HG03460 (cell line): ENCODE measurements around the gene COL15A1.

ENCODE experiments used
- ATAC-seq: cut with Tn5 transposase; IDR thresholded peaks from one replicate; pipeline ENCODE4 v1.9.1; 2021; ENCODE audit not compliant: unreplicated experiment

The COL15A1 gene

DNA sequence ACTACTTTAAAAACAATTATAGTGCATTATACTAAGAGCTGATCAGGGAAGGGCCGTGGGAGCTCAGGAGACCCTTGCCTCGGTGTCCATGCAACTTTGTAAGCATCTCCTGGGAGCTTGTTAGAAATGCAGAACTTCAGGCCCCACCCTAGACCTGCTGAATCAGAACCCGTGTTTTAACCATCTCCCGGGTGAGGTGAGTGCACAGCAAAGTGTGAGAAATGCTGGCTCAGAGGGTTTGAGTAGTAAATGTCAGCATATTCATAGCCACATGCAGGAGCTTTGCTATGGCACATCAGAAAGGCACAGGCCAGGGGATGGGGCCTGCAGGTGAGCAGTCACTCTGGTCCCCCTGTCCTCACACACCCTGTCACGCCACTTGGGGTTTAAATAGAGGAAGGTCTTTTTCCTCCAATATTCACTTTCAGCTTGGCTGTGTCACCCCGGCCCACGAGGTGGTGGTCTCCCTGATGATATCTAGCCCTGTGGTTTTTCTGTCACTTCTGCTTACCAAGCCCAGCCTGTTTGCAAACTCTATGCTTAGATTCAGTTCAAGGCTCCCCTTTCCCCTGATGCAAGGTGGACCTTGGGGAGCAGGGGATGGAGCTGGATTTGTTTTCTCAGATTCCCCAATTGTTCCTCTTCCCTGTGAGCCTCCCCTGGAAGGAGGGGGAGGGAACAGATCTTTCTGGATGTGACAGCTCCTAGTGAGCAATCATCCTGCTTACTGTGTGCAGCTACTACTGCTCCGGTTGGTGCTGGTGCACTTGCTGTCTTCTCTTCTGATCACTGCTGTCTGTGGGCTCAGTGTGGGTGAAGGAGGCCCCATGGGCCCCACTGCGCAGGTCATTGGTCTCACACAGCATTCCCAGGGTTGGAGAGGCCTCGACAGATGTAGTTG is 109.4 kb downstream of the COL15A1 start:
- ATAC-seq = no peak

DNA sequence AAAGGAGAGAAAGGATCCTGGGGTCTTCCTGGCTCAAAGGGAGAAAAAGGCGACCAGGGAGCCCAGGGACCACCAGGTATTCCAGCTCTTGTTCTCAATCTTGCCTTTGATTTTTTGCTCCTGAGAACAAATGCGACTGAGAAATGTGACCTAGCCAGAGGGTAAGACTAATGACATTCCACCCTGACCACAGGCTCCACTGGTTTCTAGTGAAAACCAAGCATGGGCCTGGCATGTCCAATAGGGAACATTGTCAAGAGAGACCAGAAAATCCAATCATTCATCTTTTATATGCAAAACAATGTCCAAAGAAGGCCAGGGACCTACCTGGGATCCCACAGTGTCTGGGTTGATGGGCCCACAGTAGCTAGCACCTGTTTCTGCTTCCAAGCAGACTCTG is 110.9 kb downstream of the COL15A1 start:
- ATAC-seq = no peak

DNA sequence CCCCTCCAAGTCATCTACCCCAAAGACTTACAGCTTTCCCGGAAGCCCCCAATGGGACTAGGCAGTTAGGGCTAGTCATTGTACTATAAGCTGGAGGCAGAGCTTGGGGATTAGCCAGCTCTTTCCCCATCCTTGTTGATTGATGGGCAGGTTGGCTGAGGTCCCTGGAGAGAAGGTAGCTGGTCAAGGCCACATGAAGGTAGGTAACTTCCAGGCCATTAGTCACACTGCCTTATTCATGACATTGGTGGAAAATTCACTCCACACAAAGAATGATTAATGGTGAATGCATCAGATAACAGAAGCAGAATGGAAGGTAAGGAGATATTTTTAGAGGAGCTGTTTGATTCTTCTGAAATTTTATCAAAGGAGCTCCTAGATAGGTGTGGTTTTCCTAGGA is 111.7 kb downstream of the COL15A1 start:
- no peak for ATAC-seq

DNA sequence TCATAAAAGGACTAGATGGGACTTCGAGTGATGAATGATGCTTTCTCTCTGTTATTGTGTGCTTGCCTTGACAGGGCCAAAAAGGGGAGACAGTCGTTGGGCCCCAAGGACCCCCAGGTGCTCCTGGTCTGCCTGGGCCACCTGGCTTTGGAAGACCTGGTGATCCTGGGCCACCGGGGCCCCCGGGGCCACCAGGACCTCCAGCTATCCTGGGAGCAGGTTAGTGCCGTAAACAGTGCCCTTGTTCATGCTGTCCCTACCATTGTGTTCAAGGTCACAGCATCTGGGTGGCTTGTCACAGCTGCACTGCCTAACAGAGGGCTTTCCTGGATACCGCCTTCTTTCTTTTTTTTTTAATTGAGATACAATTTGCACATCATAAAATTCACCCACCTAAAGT is 112.5 kb downstream of the COL15A1 start:
- no peak for ATAC-seq

DNA sequence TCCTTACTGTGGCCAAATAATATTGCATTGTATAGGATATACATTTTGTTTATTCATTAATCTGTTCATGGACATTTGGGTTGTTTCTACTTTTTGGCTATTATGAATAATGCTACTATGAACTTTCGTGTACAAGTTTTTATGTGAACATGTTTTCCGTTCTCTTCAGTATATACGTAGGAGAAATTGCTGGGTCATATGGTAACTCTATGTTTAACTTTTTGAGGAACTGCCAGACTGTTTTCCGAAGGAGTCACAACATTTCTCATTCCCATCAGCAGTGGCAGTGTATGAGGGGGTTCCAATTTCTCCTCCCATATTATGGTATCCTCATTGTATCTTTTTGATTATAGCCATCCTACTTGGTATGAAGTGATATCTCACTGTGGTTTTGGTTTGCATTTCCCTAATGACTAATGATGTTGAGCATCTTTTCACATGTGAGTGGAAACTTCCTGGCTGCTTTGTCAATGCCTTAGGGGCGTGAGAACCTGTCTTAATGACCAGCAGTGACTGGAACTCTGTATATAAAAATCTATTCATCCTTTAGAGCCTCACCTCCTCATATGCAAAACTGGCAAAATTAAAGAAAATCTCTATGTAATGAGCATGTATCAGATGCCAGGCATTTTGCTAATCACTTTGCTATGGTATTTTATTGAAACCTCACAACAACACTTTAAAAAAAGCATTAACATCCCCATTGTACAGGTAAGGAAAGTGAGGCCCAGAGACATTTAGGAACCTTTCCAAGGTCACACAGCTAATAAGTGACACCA is 113.4 kb downstream of the COL15A1 start:
- peak; percentile 36 for ATAC-seq

DNA sequence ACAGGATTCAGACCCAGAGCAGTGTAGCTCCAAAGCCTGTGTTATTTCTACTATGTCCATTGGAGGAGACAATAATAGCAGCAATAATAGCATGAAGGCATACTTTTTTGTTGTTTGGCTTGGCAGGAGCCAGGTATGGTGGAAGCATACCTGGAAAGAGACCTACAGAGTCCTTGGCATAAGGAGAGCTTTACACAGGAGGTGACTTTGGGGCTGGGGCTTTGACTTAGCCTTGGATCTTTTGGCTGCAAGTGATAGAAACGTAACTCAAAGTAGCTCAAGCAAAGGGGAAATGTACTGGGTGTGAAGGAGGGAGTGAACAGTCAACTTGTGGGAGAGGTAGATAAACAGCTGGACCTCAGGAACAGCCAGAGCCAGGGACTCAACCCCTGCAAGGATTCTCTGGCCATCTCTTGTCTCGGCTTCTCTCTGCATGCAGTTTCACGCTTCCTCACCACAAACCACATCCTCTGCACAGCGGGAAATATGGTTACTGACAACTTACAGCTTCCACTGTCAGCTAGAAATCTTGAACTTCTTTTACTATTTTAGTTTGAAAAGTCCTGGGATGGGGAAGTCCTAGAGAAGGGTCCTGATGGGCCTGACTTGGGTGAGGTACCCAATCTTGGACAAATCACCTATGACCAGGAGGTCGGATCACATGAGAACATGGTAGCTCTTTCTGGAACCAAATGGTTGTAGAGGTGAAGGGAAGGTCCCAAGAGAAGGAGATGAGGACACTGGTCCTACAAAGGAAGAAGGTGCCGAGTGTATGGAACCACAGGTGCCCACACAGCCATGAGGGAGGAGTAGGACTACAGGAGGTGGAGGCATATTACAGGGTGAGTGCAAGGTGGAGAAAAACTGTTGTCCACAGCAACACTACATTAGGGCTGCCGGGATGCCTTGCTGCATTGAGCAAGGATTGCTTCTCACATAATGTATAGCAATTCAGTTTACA is 114.2 kb downstream of the COL15A1 start:
- ATAC-seq = peak; percentile 85

DNA sequence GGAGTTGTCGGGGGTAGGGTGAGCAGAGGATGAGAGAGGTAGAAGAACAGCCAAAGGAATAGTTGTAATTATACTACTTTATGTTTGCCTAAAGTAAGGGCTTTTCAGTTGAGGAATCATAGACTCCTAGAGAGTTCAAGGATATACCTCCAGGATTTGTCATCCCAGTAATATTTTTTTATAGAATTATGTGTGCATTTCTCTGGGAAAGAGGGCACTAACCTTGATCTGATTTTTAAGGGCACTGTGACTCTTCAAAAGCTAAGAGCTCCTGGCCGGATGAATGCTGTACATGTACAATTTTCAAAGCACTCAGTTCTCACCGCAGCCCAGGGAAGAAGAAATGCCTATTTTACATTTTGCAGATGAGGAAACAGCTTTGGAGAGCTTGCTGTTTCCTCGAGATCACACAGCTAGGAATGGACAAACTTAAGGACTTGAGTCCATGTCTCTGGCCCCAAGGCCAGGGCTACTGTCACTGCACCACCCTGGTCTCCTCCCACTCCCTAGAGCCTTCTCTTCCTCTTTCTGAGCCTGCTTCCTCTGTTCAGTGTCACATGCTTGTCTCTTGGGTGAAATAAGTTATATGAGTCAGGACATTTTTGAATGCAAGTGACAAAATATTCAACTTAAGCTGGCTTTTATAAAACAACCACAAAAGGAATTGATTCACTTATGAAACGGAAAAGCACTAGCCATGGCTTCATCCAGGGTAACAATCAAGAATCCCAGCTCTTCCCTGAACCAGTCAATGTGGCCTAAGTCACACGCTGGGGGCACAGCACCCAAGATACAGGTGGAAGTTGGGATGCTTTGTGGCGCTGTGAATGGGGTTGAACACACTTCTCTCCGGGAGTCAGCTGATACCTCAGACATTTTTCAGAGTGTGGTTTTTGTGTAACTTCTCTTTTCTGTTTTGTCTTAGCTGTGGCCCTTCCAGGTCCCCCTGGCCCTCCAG is 115.5 kb downstream of the COL15A1 start:
- peak; percentile 55 for ATAC-seq

DNA sequence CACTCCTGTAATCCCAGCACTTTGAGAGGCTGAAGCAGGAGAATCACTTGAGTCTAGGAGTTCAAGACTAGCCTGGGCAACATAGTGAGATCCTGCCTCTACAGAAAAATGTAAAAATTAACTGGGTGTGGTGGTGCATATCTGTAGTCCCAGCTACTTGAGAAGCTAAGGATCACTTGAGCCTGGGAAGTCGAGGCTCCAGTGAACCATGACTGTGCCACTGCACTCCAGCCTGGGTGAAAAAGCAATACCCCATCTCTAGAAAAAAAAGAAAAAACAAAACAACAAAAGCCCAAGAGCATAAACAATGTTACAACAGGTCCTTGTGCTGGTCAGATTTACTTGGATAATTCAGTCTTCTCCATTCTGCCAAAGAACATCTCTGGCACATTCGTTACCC is 116.9 kb downstream of the COL15A1 start:
- no peak for ATAC-seq

DNA sequence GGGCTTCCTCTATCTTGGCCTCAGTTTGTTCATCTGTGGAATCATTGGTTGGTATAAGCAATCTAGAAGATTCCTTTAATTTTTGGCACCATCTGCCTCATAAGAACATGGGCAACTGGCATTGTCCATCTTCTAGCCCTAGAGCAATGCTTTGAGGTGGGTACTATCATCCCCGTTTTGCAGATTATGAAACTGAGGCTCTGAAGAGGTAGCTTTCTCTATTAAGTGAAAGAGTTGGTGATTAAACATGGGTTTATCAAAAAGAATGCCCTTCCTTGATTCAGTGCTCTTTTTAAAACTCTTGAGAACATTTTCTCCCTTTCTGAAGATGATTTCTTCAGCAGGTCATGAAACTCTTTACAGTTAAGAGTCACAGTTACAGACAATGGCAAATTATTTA is 118.8 kb downstream of the COL15A1 start:
- no peak for ATAC-seq

DNA sequence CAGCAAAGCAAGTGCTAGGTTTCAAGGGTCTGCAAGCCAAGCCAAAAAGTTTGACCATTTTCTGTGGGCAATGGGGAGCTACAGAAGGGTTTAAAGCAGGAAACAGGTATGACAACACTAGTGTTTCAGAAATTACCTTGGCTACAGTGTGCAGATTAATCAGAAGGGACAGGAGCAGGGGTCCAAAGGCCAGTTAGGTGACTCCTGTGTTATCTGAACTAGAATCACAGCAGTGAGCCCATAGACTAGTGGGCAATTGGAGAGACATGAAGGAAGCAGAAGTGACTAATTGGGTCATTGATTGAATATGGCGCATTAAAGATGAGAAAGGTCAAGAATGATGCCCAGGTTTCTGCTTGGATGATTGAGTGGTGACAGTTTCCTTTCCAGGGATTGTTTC is 119.8 kb downstream of the COL15A1 start:
- no peak for ATAC-seq

DNA sequence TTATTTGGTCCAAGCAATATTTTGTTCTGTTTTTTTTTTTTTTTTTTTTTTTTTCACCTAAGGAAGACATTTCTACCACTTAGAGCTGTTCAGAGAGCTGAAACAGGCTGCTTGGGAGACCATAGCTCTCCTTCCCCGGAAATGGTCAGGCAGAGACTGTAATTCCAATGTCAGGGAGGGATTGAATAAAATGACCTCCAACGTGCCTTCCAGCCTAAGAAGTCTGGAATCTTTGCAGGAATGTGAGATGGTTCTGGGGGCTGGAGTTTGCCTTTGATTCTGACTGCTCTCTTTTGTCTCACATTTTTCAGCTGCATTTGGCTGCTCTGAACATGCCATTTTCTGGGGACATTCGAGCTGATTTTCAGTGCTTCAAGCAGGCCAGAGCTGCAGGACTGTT is 122.9 kb downstream of the COL15A1 start:
- no peak for ATAC-seq

DNA sequence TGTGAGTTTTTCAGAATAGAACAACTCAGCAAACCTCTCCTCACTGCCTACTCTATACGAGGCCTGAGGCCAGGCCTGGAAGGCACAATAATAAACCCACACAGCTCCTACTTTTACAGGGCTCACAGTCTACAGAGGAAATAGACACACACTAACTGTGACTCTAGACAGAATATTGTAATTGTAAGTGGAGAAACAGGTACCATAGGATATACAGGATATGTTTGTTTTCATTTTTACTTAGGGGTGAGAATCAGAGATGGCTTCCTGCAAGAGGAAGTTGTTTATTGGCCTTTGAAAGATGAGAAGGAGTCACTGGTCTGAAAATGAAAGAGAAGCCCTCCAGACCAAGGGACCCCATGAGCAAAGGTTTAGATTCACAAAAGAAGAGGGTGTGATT is 125.4 kb downstream of the COL15A1 start:
- no peak for ATAC-seq

DNA sequence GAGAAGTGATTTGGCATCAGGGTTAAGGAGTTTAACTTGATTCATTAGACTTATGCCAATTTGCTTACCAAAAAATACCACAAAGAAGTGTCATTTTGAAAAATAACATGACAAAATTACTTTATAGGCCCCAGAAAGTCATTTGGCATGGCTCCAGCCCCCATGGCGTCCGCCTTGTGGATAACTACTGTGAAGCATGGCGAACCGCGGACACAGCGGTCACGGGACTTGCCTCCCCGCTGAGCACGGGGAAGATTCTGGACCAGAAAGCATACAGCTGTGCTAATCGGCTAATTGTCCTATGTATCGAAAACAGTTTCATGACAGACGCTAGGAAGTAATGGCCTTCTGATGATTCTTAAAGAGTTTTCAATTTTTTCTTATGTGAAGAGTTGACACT is 125.8 kb downstream of the COL15A1 start:
- ATAC-seq = no peak

DNA sequence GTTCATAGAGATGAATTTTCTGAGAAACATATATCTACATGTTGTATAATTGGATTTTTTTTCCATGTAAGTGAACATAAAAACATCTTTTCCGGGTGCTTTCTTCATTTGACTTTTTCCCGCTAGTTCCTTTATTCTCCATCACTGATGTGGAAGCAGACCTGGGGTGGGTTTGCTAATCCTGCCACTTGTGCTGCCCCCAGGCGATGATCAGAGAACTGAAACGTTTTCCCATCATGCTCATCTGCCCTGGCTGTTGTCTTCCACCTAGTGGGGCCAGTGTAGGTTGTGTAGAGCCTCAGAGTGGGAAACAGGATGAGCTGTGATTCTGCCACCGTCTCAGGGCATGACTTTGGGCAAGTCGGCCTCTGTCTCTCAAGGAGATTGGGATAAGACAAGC is 127.0 kb downstream of the COL15A1 start:
- ATAC-seq = no peak

DNA sequence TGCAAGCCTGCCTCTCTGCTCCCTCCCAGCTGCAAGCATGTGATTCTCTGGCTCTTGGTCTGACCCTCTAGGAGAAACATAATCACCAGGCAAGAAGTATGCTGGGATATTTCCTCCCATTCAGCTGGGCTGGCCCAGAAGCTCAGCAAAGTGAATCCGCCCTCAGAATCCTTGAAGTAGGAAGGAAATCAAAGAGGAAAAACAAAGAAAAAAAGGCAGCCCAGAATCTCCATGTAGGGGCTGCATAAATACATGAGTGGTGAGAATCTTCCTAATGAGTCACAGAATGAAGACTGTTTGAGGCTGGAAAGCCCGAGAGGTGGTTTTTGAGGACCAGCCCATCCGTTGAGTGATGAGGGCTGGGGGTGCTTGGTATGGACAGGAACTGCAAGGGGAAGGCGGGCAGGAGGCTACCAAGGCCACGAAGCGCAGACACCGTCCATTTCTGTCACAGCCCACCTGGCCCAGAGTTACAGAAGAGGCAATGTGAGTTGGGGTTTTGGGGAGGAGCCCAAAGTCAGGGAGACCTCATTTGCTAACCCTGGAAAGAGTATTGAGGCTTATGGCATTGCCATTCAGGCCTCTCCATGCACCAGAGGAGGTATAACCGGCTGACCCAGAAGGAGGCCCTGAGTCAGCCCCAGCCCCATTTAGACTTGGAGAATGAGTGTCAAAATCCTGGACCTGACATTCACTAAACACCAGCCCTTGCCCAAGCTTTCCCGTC is 127.8 kb downstream of the COL15A1 start:
- no peak for ATAC-seq

DNA sequence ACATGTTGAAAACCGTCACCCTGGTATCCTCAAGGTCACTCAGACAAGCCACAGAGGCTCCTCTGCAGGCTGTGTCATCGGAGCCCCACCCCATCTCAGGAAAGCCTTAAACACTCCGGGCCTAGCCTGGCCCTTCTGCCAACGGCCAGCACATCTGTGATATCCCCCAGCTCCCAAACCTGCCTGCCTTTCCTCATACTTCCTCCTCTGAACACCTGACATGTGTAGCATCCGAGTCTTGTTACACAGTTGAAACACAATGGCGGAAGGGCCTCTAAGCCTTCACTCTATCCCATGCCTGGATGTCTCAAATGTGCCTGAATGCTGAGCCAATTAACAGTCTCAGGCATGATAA is 128.3 kb downstream of the COL15A1 start:
- ATAC-seq = no peak

DNA sequence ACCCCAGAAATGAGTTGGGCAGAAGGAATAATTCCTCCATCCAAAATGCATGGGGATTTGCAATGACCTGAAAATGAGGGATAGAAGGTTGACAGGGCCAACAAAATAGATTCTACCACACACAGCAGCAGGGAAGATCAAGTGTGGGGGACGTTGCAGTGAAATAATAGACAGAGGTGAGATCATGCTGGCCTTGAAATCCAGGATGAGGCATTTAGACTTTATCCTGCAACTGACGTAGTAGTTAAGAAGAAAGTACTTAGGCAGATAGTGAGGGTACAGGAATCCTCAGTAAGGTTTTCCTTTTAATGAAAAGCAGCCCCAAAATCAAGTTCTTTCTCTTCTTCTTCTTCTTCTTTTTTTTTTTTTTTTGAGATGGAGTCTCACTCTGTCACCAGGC is 129.6 kb downstream of the COL15A1 start:
- ATAC-seq = no peak

DNA sequence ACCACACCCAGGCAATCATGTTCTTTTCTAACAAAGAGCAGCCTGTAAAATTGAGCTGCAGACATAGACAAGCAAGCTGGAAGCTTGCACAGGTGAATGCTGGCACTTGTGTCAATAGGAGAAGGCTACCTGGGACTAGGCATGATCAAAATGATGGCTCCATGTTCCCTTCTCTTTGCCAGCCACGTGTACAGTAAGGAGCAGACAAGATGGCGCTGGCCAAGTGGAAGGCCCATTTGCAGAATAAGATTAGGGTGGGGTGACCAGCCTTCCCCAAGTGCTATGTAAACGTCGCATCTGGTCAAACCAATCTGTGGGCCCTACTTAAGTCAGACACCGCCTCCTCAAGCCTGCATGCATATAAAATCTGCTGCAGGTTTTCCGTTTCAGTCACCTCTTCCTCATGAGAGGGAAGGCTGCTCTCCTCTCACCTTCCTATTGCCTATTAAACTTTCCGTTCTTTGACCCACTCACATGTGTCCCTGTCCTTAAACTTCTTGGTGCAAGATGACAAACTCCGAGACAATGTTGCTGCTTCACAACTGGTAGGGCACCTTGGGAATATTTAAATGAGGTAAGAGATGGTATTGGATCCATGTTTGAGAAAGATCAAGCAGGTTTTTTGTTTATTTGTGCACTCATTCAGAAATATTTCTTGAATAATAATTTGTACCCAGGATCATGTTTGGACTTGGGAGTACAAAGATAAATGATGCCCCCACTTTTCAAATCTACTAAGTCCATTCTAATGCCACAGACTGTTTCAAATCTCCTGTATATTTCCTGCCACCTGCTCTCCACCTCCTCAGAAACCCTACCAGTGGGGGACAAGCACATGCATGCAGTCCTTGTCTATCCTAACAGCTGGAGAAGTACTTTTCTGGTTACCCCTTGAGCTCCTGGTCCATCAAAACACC is 130.5 kb downstream of the COL15A1 start:
- no peak for ATAC-seq

DNA sequence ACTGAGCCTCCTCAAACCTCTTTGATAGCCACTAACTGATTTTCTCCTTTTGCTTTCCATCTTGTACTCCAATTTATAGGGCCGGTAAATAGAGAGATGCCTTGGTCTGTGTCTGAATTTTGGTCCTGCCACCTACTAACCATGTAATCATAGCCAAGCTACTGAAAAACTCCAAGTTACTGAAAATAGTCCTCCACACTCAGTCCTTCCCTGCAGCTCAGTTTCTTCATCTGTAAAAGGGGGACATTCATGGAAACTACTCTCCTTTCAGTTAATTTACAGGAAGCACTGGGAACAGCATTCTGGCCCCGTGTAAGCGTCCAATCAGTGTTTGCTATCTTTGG is 131.2 kb downstream of the COL15A1 start:
- ATAC-seq = no peak
